ENCODE measurements around the gene ZNF41. TPM values are rescaled to one million over a fixed set of nuclear protein-coding genes. Genes with fewer than 3 reads are reported as not detected.
"Not testable (repeated sequence)": the region's sequence is repeated elsewhere in the genome, so short reads cannot be mapped to it uniquely, and the experiment has no call there.

The ZNF41 gene
- total RNA-seq, 4 donors from 2014 or later, result 4.9 to 14.7 (median 11.5) TPM

DNA sequence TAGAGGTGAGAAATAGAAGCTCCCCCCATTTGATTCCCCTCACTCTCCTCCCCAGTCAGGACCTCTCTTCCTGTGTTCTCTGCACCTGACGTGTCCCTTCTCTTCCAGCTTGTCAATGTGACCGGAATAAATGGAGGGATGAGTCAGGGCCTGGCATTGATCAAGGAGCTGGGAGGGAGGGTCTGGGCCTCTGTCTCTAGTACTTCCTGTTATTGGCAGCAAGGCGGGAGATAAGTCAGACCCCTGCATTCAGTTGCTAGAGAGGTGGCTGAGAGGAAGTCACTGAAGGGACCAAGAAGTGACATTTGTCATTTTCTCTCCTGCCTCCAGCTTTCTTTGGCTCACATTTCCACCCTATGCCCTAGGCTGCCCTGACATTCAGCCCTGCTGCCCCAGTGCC lies 35.1 kb upstream of the ZNF41 start:
- H3K27me3 ChIP-seq, result no peaks in the 10 kb centered on the region
- intact Hi-C loops (cut with DNase I; ENCODE audit: low total_unique reads), result no loop called here
- H3K4me3 ChIP-seq, result no peak overlapping the region
- TF ChIP-seq, protein P1, sequence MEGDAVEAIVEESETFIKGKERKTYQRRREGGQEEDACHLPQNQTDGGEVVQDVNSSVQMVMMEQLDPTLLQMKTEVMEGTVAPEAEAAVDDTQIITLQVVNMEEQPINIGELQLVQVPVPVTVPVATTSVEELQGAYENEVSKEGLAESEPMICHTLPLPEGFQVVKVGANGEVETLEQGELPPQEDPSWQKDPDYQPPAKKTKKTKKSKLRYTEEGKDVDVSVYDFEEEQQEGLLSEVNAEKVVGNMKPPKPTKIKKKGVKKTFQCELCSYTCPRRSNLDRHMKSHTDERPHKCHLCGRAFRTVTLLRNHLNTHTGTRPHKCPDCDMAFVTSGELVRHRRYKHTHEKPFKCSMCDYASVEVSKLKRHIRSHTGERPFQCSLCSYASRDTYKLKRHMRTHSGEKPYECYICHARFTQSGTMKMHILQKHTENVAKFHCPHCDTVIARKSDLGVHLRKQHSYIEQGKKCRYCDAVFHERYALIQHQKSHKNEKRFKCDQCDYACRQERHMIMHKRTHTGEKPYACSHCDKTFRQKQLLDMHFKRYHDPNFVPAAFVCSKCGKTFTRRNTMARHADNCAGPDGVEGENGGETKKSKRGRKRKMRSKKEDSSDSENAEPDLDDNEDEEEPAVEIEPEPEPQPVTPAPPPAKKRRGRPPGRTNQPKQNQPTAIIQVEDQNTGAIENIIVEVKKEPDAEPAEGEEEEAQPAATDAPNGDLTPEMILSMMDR (IDR thresholded peaks at IDR 0.05), result no peak
- no peak for TF ChIP-seq POLR2A (IDR thresholded peaks at IDR 0.05)
- H3K27ac ChIP-seq, result no peak overlapping the region
- H3K36me3 ChIP-seq, result no peaks in the 10 kb centered on the region
- no peaks in the 10 kb centered on the region for H3K4me1 ChIP-seq
- DNase-seq, result no peak
- peaks cover 0 to 3% of the 10 kb centered on the region in 2 donors for H3K9me3 ChIP-seq

DNA sequence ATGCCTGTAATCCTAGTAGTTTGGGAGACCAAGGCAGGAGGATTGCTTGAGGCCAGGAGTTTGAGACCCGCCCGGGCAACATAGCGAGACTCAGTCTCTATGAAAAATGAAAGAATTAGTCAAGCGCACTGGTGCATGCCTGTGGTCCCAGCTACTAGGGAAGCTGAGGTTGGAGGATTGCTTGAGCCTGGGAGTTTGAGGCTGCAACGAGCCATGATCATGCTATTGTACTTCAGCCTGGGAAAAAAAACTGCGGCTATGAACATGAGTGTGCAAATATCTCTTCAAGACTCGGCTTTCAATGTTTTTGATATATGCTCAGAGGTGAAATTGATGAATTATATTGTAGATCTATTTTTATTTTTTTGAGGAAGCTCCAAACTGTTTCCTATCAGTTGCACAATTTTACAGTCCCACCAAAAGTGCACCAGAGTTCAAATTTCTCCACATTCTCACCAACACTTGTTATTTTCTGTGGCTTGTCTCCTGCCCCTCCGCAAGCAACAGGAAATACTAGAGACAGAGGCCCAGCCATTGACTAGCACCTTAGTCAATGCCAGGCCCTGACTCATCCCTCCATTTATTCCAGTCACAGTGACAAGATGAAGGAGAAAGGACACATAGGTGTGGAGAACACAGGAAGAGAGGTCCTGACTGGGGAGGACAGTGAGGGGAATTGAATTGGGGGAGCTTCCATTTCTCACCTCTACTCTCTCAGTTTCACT lies 33.1 kb upstream of the ZNF41 start:
- Histone ChIP-seq H3K27ac (no peak overlapping the region), H3K4me3 (no peak overlapping the region), H3K4me1 (no peaks in the 10 kb centered on the region), H3K27me3 (no peaks in the 10 kb centered on the region), H3K36me3 (no peaks in the 10 kb centered on the region), H3K9me3 (no peaks in the 10 kb centered on the region)
- intact Hi-C loops (cut with DNase I; ENCODE audit: low total_unique reads), result no loop called here
- DNase-seq, result no peak
- no peak for TF ChIP-seq POLR2A (IDR thresholded peaks at IDR 0.05)
- TF ChIP-seq, protein P1 (IDR thresholded peaks at IDR 0.05), result no peak

DNA sequence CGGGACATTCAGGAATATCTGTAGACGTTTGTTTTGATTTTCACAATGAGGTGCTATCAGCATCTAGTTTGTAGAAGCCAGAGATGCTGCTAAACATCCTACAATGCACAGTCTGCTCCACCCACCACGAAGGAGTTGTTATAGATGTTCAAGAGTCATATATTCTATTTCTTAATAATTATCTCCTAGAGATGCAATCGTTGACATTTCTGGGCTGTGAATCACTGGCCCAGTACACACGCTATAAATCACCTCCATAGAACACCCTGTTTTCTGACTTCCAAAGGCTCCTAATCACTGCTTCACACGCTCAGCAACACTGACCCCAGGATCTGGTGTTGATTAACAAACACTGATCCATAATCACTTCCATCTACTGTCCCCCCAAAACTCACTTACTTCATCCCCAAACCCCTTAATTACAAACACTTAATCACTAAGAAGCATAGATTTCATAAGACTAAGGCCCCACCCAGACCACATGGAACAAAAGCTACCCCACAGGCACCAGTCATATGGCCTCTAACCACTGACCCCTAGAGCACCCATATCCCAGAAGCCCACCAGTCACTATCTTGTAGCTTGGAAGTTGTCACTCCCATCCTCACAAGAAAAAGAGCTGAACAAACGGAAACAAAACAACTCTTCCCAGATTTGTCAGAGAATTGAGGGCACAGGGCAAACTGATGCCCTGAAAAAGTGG lies 31.7 kb upstream of the ZNF41 start:
- intact Hi-C loops (cut with DNase I; ENCODE audit: low total_unique reads), result no loop called here

DNA sequence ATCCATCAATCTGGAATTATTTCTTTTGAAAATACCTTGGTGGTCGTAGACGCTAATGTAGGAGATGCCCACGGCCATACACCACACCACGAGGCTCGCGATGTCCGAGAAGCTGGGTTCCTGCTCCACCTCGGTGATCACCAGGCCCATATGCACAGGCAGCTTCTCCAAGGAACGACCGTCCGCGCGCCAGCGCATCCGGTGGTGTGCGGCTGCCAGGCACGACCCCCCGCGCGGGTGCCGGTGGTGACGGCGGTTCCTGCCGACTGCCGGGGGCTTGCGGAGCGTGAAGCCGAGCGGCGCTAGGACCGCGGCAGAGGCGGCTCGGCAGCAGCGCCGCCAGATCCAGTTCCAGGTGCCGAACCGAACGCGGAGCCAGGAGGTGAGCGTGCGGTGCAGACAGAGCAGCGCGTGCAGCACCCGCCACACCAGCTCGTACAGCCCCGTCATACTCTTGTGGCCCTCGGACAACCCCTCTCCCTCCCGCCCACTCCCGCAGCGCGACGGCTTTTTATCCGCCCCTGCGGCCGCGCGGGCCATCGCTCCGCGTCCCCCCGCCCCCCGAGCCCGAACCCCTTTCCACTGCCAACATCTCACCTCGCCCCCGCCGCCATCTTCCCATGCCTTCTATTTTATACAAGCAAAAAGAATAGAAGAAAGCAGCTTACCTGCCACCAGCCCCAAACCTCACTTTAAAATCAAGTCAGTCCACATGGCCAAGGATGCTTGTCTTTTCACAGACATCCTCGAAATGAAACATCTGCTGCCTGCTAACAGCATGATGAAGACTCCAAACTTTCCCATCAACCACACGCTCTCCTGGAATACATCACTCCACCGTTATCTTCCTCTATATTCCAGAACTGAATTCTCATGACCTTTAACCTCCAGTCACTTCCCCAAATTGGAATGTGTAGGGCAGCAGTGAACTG lies 30.3 kb upstream of the ZNF41 start:
- intact Hi-C loops (cut with DNase I; ENCODE audit: low total_unique reads); H3K27ac ChIP-seq; H3K9me3 ChIP-seq; H3K27me3 ChIP-seq; H3K36me3 ChIP-seq; H3K4me1 ChIP-seq; DNase-seq: not testable (repeated sequence)
- H3K4me3 ChIP-seq, result peak overlapping the region in 1 of 2 donors; percentile 37

More for the DNA sequence above, 31.7 kb upstream of the ZNF41 start:
- TF ChIP-seq, protein P1 (IDR thresholded peaks at IDR 0.05), result no peak
- TF ChIP-seq POLR2A (IDR thresholded peaks at IDR 0.05), result no peak
- Histone ChIP-seq H3K27me3 (no peaks in the 10 kb centered on the region), H3K27ac (no peak overlapping the region), H3K4me3 (no peak overlapping the region), H3K4me1 (no peaks in the 10 kb centered on the region), H3K9me3 (no peaks in the 10 kb centered on the region), H3K36me3 (no peaks in the 10 kb centered on the region)
- DNase-seq, result no peak

DNA sequence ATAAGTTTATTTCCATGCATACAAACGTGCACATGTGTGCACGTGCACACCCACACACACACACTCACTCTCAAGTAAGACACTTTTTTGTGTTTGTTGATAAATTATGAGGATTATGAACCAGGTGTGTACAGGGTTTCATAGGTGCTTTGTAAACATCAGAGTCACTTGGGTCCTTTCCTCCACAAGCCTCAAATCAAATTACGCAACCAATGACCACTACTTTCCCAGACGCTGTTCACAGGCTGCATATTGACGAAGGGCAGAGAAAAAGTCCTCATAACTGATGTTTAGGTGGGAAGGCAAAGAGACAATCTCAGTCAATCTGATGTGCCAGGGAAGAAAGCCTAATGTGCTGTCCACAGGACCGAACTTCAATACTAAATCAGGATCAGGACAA lies 29.4 kb upstream of the ZNF41 start:
- H3K27ac ChIP-seq; H3K4me1 ChIP-seq; H3K4me3 ChIP-seq; H3K9me3 ChIP-seq; H3K36me3 ChIP-seq; intact Hi-C loops (cut with DNase I; ENCODE audit: low total_unique reads); H3K27me3 ChIP-seq; DNase-seq: not testable (repeated sequence)
